ENCODE results near the gene CPED1.
"Not testable (repeated sequence)": the region's sequence is repeated elsewhere in the genome, so short reads cannot be mapped to it uniquely, and the experiment has no call there.

CPED1 gene

DNA sequence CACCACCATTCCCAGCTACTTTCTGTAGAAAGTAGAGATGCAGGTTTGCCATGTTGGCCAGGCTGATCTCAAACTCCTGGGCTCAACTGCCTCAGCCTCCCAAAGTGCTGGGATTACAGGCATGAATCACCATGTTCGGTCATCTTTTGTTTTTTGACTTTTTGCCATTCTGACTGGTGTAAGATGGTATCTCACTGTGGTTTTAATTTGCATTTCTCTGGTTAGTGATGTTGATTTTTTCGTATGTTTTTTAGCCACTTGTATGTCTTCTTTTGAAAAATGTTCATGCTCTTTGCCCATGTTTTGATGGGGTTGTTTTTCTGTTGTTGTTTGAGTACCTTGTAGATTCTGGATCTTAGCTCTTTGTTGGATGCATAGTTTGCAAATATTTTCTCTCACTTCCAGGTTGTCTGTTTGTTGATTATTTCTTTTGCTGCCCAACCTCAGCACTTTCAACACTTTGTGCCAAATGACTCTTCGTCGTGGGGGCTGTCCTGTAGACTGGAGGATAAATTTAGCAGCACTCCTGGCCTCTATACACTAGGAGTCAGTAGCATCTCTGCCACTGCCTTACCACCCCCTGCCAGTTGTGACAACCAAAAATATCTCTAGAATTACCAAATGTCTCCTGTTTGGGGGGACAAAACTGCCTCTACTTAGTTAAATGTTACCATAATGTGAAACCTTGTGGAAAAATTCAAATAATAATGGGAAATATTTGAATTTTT, 6.5 kb upstream of the CPED1 start:
- no peak for FAIRE-seq

DNA sequence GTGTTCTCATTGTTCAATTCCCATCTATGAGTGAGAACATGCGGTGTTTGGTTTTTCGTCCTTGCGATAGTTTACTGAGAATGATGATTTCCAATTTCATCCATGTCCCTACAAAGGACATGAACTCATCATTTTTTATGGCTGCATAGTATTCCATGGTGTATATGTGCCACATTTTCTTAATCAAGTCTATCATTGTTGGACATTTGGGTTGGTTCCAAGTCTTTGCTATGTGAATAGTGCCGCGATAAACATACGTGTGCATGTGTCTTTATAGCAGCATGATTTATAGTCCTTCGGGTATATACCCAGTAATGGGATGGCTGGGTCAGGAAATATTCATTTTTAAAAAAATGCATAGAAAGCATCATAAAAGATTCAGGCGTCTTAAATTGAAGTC, 4.9 kb upstream of the CPED1 start:
- FAIRE-seq, result not testable (repeated sequence)

DNA sequence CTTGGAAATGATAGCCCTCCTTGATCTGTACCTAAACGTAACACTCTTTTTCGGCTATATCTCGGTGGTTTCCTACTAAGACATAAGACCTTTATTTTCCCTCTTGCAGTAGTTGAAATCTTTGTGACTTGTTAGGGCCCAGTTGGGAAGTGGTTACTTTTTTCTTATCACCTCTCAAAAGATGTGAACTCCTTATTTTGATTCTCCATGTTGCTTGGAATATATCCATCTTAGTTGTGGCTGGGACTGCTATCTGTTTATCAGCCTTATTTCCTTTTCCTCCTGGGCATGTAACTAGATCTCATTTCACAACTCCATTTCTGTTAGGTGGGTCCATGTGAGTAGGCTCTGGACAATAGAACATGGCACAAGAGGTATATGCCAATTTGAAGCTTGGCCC, 4.1 kb upstream of the CPED1 start:
- no peak for FAIRE-seq

DNA sequence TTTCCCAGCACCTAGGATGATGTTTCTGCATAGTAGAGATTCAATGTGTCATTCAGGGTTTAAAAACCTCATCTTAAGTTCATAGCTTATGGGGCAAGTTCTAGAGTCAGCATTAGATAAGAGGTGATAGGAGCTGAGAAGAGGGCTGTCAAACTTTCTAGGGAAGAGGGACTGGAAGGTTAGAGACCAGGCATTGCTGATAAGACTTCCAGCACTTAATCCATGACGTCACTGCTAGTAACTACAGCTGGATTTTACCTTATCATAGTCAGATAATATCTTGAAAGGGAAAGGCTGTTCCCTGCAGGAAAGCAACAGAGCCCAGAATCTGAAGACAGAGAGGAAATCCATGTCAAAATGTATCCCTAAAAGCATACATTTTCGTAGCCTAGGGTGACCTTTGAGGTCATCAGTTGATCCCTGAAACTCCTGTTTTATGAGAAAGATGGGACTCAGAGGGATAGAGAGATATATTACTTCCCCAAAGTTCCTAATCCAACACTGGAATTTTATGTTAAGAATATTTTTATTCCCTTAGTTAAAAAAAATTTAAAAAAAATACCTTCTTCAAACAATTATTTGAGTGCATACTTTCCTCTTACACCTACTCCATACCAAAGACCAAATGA, 3.3 kb upstream of the CPED1 start:
- no peak for FAIRE-seq

DNA sequence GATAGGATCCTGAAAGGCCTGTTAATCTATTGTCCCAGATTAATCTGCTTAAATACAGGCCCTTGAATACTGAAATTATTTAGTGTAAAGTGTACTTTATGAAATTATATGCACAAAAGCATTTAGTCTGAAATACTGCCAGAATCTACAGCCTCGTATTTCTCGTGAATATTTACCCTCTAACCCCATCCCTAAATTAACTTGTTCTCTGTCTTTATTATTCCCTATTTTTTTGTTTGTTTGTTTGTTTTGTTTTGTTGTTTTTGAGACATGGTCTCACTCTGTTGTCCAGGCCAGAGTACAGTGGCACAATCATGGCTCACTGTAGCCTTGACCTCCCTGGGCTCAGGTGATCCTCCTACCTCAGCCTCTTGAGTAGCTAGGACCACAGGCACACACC, 2.7 kb upstream of the CPED1 start:
- FAIRE-seq, result no peak

DNA sequence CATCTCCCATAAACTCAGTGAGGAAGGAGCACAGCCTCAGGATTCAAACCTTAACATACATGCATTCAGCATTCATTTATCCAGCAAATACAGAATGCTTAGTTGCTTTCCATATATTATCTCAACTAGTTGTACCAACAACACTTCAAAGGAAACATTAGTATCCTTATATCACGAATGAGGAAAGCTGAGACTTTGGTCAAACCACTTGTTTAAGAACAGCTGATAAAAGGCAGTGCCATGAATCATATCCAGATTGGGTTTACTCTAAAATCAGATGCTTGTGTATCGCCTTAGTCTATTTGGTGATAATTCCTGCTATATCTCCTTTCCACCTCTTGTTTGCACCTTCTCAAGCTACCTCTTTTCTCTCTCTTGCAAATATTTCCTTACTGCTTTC, 1.9 kb upstream of the CPED1 start:
- FAIRE-seq, result no peak

DNA sequence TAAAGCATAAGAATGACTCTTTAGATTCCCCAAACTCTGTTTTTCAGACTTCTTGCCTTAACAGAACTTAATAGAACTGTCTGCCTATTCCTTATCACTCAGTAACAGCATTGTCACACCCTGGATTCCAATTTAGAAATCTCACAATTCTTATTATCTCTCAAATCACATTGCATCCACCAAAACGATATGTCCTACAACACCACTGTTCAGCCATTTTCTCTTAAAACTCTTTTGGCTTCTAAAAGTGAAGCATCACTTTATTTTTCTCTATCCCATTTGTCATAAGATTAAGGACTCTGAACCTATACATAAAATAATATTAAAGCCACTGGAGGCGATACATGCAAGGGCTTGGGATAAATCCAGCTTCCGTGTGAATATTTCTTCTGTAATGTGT, 1.2 kb upstream of the CPED1 start:
- FAIRE-seq, result no peak

DNA sequence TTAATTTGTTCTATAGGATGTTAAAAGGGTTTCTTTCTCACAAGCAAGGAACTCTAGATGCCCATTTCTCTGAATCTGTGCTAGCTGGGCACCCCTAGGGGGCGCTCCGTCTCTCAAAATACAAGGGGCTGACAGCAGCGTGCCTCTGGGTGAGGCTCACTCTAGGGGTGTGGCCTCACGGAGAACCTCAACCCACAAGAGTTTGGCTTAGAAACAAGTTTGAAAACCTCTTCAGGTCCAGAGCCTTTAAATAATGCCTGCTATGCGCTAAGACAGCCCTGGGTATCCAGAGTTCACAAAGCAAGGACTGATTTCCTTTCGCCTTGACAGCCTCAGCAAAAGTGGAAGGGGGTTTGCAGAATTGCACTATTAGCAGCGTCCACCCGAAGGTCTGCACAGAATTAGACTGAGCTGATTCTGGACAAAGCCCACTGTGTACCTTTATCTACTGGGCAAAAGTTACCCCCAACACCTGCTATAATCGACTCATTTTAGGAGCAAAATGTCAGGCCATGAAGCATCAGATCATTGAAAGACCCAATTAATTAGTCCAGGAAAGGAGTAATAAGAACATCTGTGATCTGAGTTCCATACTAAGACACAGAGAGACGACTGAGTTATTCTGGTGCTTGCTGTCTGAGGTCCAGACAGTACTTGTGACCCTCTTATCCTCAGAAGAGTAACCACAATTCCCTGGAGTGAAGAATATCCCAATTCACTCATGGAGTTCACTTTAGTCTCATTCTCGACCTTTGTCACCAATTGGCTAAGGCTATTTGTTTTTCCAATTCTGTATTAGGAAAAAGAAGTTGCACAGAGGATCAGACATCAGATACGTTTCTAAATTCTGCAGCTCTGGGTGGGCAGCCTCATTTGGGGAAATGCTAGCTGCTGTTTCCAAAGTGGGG, 574 bp upstream of the CPED1 start:
- peak; percentile 79 for FAIRE-seq

DNA sequence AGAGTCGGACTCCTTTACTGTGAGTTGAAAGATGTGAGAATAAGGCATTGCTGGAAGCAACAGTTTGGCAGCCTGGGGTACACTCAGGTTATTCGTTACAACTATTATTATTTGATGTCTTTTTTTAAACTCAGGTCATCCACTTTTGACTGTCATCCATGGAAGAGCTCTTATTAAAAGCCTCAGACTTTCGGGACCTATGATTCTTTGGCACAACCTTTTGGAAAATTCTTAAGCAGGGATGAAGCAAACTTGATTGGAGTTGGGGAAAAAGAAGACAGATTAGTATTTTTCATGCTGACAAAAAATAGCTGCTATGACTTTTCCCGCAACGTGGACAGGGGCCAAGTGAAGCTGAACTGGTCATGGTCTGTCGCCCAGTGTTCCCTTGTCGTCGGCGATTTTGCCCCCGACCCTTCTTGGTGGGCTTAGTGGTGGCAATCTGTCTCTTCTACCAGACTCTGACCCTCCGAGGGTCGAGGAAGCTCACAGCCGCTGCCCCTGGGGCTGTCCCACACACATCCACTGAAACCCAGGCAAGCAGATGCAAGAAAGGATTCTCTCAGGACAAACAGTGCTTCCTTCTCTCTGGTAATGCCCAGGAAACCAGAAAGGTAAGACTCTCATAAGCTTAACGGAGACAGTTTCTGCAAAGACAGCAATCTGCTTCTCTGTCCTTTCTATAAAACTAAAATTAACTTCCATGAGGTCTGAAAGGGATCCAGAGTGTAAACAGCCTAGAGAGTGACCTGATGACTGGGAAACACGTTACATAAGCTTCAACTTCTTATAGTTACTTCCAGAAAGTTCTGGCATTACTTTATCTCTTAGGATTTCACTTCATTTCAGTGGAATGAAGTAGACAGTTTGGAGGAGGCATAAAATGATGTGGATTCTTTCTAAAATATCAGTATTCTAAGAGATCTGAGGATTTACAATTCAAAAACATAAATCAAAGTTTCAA, 1.0 kb downstream of the CPED1 start:
- no peak for FAIRE-seq

DNA sequence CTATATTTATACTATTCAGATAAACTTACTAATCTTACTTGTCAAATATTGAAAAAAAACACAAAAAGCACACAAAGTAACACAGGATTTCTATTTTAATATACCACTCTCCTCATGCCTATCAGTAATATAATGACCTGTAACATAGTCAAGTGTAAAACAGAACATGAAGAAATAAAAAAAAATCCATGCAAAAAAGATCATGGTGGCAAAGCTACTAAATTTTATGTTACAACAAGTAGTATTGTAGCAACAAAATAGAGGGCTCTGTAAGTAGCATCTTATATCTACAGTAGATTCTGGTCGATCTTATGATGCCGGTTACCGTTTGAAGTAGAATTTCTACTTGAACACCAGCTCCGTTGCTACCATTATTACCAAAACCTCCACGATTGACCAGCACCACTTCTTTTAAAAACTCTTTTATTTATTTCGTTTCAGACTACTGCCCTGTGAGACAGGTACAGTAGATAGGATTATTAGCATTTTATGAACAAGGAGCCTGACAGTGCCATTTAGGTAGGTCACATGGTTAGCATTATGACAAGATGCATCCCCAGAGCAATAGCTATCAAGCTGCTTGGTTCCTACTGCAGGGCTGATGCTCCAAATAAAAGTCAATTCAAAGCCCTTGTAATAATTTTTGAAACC, 2.1 kb downstream of the CPED1 start:
- FAIRE-seq, result no peak

DNA sequence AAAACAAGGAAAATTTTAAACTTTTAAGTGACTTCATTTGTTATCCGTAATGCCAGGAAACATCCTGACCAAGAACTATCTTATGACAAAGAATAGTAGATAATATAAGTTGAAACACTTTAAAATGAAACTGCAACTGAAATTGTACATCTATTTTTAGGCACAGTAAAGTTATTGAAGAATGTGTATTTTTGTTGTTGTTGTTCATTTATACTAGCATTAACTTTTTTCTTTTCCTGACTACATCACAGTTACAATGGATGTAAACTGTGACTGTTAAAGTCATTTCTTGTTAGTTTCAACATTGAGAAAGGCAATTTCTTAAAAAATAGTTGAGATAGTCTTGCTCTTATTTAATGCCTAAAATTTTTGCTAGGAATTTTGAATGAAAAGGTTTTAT, 2.6 kb downstream of the CPED1 start:
- no peak for FAIRE-seq

DNA sequence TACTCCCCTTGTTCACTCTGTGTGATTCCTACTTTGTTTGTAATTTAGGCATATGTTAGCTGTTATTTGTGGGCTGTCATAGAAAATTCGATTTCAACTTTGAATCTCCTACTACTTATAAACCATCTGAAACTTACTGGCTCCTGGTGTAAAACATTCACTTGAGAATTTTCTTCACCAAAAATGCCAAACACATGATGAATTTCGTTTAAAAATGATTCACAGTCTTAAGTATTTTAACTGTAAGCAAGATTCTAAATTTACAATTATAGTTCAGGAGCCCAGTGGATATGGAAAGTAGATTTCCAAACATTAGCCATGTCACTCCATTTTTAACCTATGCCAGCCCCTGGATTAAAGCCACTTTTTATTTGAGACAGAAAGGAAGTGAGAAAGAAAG, 3.1 kb downstream of the CPED1 start:
- FAIRE-seq, result no peak

DNA sequence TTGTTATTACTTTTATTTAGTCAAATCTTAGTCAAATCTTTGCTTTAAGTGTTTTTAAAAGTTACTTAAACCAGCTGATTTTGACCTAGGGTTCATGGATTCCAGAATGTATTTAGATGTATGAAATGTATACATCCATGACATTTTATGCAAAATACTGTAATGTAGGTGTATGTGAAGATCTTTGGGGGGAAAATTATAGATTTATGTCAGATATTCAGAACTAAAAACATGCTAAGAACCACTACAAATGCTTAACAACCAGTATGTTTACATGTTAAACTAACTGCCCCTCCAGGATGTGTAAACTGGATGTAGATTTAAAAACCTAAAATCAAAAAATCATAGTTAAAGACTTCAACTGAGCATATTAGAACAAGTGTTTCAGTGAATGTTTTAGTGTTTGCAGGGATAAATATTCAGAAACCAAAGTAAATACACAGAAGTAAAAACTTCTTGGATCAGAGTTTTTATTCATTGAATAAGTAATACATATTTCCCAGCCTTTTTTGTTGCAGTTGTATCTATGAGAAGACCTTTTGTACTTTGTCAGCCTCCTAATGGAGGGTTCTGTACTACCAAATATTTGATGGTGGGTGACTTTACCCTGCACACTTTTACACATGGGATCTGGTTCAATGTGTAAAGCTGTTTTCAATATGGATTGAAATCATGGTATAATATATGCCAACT, 3.9 kb downstream of the CPED1 start:
- FAIRE-seq, result no peak

DNA sequence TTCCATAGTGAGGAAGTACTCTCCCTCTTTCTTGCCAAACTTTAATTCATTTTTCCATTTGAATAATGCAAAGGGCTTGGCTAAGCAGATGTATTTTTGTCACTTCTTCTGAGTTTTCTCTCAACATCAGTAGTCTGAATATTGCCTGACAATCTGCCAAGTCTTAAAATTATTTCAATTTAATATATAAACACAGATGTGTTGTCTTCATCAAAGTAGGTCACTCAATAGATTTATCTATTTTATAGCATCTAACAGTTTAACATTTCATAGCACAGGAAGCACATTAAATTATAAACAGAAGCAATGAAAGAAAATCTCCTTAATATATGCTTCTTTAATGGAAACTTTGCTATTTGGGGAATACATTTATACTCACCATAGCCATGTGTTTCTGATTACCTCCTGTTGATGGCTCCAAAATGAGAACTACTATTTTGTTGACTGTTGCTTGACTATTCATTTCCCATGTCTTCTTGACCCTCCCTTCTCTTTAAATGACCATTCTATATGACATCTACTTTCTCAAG, 4.5 kb downstream of the CPED1 start:
- FAIRE-seq, result no peak

DNA sequence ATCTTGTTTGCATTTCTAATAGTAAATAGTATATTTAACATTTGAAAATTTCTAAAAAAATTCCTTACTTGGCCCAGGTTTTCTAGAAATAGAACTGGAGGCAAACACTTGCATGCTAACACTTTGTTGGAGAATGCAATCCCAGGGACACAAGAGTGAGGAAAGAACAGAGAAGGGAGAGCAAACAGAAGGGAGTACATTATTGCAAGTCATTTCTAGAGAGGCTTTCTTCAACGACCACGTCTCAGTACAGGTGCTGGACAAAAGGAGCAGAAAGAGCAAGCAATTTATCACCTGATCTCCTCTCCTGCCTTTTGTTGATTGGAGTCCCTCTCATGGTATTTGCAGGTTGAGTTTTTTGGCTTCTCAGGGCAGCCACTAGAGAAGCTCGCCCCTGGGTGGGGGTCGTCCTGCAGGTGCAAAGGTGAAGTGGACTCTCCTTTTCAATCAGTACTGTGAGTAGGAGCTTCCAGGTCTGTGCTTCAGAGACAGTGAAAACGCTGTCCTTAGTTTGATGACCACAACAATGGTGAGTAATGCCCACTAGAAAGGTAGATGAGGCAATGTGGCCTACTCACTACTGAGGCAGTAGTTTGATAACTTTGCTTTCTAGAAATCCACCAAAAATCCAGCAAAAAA, 5.2 kb downstream of the CPED1 start:
- FAIRE-seq, result no peak

DNA sequence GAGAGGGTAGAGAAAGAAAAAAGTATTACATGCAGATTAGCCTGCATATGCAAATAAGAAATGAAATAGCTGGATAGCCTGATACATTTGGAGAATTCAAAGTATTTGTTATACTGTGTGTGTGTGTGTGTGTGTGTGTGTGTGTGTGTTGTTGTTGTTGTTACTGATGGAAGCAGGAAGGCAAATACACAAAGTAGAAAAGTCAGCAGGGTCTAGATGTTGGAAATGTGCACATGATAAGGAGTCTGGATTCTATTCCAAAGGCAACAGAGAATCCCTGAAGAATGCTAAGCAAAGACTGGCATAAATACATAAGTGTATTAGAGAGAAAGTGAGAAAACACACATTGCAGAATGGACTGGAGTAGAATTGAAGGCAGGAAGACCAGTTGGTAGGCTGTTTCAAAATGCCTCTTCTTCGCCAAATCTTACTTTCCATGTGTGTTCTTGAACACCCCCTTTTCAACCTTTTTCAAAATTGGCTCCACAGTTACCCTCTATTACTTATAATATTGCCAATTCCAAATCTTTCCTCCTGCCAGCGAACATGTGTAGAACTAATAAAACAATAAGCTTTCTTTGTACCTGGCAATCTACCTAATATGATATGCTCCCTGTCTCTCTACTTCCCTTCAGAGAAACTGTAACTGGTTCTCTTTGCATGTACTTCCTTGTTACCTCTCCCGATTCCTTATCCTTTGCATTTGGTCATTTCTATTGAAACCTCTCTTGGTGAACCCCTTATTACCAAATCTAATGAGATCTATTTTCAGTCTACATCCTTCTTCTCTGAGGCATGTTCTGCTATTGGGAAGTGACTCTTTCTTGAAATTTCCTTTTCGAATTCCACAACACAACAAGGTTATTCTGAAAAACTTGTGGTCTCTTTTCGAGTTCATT, 6.2 kb downstream of the CPED1 start:
- no peak for FAIRE-seq

DNA sequence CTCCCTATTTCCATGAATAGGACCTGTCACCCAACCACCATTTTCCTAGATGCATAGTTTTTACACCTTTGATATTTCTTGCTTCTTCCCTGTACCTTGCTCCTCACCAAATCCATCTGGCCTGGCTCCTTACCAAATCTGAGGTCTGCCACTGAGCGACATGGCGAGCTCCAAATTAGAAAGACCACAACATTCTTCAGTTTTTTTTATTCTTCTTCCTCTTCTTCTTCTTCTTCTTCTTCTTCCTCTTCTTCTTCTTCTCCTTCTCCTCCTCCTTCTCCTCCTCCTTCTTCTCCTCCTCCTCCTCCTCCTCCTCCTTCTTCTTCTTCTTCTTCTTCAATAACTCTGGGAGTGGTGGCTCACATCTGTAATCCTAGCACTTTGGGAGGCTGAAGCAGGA, 7.1 kb downstream of the CPED1 start:
- FAIRE-seq, result no peak

DNA sequence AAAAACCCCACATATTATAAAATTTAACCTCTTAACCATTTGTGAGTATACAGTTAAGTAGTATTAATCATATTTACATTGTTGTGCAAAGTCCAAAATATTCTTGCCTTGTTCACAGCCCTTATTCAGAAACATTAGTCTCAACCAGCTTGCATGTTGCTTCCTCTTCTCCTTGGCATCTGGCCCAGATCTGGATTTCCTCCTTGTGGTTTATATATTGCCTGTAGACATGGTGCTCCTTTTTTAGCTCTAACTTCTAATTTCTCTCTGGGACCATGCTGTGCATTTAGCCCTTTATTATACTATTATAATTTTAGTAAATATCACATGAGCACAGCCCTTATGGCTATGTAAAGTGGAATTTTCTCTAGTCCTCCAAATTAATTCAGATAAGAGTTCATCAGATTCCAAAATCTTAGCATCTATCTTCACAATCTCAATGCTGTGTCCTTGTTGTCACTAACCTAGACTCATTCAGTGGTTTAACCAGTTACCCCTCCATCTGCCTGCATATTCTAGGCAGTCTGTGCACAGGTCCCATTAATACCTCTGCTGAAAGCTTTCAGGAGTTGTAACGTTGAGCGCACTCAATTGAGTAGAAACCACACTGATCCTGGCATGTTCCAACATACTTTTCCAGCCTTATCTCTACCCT, 7.9 kb downstream of the CPED1 start:
- no peak for FAIRE-seq

DNA sequence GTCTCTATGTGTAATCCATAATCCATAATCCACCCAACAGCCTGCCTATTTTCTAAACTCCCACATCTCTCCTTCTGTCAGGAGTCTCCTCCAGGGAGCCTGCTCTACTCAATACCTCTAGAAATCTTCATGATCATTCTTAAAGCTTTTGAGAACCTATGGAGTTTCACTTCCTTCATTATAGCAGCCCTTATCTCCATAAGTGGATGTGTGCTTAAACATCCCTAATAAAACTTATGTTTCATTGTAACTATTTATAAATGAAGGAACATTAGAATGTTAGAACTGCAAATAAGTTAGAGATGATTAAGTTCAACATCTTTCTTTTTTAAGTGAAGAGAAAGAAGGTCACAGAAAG, 8.5 kb downstream of the CPED1 start:
- no peak for FAIRE-seq
